ENCODE data around the gene NARS2. TPM values are rescaled to one million over a fixed set of nuclear protein-coding genes. Genes with fewer than 3 reads are reported as not detected.

NARS2 gene
- total RNA-seq, 4 donors from 2014 or later = 10.6 to 20.3 (median 12.9) TPM

DNA sequence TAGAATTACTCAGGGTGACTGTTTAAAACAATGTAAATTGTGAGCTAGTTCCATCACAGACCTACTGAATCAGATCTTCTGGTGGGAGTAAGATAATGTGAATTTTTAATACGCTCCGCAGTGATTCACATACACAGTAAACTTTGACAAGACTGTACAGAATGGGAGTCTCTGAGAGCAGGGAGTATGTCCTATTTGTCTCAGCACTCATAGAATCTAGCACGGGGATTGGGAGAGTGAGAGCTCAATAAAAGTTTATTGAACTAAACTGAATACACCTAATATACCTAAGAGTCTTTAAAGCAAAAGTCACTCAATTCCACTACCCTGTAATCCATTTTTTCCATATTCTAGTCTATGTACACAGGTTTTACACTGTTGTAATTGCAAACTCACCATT, 145.9 kb downstream of the NARS2 start:
- TF ChIP-seq, protein P1, sequence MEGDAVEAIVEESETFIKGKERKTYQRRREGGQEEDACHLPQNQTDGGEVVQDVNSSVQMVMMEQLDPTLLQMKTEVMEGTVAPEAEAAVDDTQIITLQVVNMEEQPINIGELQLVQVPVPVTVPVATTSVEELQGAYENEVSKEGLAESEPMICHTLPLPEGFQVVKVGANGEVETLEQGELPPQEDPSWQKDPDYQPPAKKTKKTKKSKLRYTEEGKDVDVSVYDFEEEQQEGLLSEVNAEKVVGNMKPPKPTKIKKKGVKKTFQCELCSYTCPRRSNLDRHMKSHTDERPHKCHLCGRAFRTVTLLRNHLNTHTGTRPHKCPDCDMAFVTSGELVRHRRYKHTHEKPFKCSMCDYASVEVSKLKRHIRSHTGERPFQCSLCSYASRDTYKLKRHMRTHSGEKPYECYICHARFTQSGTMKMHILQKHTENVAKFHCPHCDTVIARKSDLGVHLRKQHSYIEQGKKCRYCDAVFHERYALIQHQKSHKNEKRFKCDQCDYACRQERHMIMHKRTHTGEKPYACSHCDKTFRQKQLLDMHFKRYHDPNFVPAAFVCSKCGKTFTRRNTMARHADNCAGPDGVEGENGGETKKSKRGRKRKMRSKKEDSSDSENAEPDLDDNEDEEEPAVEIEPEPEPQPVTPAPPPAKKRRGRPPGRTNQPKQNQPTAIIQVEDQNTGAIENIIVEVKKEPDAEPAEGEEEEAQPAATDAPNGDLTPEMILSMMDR (IDR thresholded peaks at IDR 0.05) = no peak
- ATAC-seq (ENCODE audit: low FRiP score) (no peak), DNase-seq (ENCODE audit: low spot score) (no peak)

DNA sequence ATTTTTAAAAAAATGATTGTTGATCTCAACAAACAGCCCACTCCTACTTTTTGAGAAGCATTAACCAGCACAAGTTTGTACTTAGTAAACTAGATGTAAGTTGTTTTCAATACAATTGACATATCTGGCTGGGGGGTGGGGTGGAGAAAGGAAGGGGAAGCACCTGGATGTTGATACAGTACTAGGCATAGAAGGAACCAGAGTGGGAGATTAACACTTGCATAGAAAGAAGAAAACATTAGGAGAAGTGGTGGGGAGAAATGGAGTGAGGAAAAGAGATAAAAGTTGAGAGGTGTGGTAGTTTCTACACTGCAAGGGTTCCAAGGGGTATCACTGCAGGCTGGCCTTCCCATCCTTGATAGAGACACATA, 146.4 kb downstream of the NARS2 start:
- ATAC-seq (ENCODE audit: low FRiP score) = no peak

DNA sequence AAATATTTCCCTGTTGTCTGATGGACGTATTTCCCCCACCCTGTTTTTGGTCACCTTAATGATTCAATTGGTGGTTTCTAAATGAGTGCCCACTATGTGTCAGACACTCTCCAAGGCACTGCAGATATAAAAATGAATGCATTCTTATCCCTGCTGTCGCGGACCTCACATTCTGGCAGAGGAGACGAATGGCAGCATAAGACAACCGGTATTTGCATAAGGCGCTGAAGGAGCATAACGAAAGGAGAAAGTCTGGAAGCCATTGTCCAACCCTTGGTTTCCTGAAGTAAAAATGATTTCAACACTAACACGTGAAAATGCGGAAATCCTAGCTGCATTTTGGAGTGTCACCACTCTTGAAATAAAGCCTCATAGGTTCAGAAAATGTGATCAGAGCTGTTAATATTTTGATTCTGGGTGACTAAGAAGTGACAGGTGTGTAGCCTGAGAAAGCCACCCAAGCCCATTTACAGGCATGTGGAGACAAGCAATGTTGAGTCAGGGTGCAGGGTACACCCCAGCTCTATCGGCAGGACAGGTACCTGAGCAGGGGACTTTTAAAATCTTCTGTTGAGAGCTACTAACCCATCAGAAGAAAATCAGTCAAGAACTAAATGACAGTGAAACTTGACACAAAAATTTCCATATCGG, 146.9 kb downstream of the NARS2 start:
- TF ChIP-seq, protein P1 (IDR thresholded peaks at IDR 0.05) = no peak

More for the DNA sequence above, 146.4 kb downstream of the NARS2 start:
- TF ChIP-seq, protein P1 (IDR thresholded peaks at IDR 0.05) = no peak
- no peak for DNase-seq (ENCODE audit: low spot score)

GRCh38 chr11:78426845-78427244, 147.8 kb downstream of the NARS2 start:
- ATAC-seq (ENCODE audit: low FRiP score) (no peak), DNase-seq (ENCODE audit: low spot score) (no peak)
- TF ChIP-seq, protein P1 (IDR thresholded peaks at IDR 0.05) = no peak

More for the DNA sequence above, 146.9 kb downstream of the NARS2 start:
- no peak for ATAC-seq (ENCODE audit: low FRiP score)
- DNase-seq (ENCODE audit: low spot score) = no peak

- DNase-seq (ENCODE audit: low spot score) (no peak), ATAC-seq (ENCODE audit: low FRiP score) (no peak)
- TF ChIP-seq, protein P1 (IDR thresholded peaks at IDR 0.05) = no peak
Measured at GRCh38 chr11:78425399-78426070, 149.1 kb downstream of the NARS2 start.

- no peak for DNase-seq (ENCODE audit: low spot score)
- TF ChIP-seq, protein P1 (IDR thresholded peaks at IDR 0.05) = no peak
- no peak for ATAC-seq (ENCODE audit: low FRiP score)
Measured at GRCh38 chr11:78424334-78425270, 150.1 kb downstream of the NARS2 start.
